ENCODE data around the gene MS4A12.

GRCh38 chr11:60502221-60502775 is 9.7 kb downstream of the MS4A12 start:
- TF ChIP-seq SP2 (CRISPR knock-in tag; IDR thresholded peaks at IDR 0.05) (no peak), ZBTB34 (CRISPR knock-in tag; IDR thresholded peaks at IDR 0.05) (no peak), FOXJ3 (CRISPR knock-in tag; IDR thresholded peaks at IDR 0.05; ENCODE audit: borderline replicate concordance) (no peak), CTCF (CRISPR knock-in tag; IDR thresholded peaks at IDR 0.05) (no peak), IKZF5 (CRISPR knock-in tag; IDR thresholded peaks at IDR 0.05) (no peak), ZSCAN5A (CRISPR knock-in tag; IDR thresholded peaks at IDR 0.05; ENCODE audit: borderline replicate concordance) (no peak), SP1 (IDR thresholded peaks at IDR 0.05) (no peak), SP1 (CRISPR knock-in tag; IDR thresholded peaks at IDR 0.05) (no peak), ZNF747 (CRISPR knock-in tag; IDR thresholded peaks at IDR 0.05; ENCODE audit: borderline replicate concordance) (no peak), E2F1 (CRISPR knock-in tag; IDR thresholded peaks at IDR 0.05) (no peak), SETDB1 (CRISPR knock-in tag; IDR thresholded peaks at IDR 0.05; ENCODE audit: borderline replicate concordance) (no peak), RAD21 (CRISPR knock-in tag; IDR thresholded peaks at IDR 0.05) (no peak), ZNF777 (CRISPR knock-in tag; IDR thresholded peaks at IDR 0.05) (no peak), NFYB (CRISPR knock-in tag; IDR thresholded peaks at IDR 0.05) (no peak), SRY (CRISPR knock-in tag; IDR thresholded peaks at IDR 0.05) (no peak)

Measured in HepG2 (cell line).